HEK293 (cell line): ENCODE data around the gene AFF1.
A peak's percentile ranks its signal among the peaks of the same experiment; 100 is the strongest.

Experiments used
- BCL6B ChIP-seq: fragments of 450-650 bp; formaldehyde crosslinking; IDR thresholded peaks from 2 replicates; pipeline ENCODE4 v1.5.1; 2017; ENCODE audit warnings: missing biosample characterization, missing genetic modification characterization
- OSR2 ChIP-seq: fragments of 450-650 bp; formaldehyde crosslinking; IDR thresholded peaks from 2 replicates; pipeline ENCODE4 v1.5.1; 2016; ENCODE audit warnings: missing biosample characterization, missing genetic modification characterization
- PRDM10 ChIP-seq: fragments of 450-650 bp; formaldehyde crosslinking; IDR thresholded peaks from 2 replicates; pipeline ENCODE4 v1.5.1; 2016; ENCODE audit warnings: missing biosample characterization, missing genetic modification characterization
- SP3 ChIP-seq: fragments of 450-650 bp; formaldehyde crosslinking; IDR thresholded peaks from 2 replicates; pipeline ENCODE4 v1.5.1; 2016; ENCODE audit warnings: missing biosample characterization, missing genetic modification characterization
- SP7 ChIP-seq: fragments of 450-650 bp; formaldehyde crosslinking; IDR thresholded peaks from 2 replicates; pipeline ENCODE4 v1.5.1; 2016; ENCODE audit warnings: missing biosample characterization, missing genetic modification characterization
- ZBTB49 ChIP-seq: fragments of 450-650 bp; formaldehyde crosslinking; IDR thresholded peaks from 2 replicates; pipeline ENCODE4 v1.5.1; 2016; ENCODE audit warnings: missing biosample characterization, missing genetic modification characterization, low read depth
- ZFHX2 ChIP-seq: fragments of 450-650 bp; formaldehyde crosslinking; conservative IDR thresholded peaks from 2 replicates; pipeline ENCODE4 v1.5.1; 2016; ENCODE audit warnings: missing biosample characterization, missing genetic modification characterization
- ZFP69B ChIP-seq: fragments of 450-650 bp; formaldehyde crosslinking; IDR thresholded peaks from 2 replicates; pipeline ENCODE4 v1.5.1; 2016; ENCODE audit warnings: missing biosample characterization, missing genetic modification characterization
- ZNF10 ChIP-seq: fragments of 450-650 bp; formaldehyde crosslinking; IDR thresholded peaks from 2 replicates; pipeline ENCODE4 v1.5.1; 2017; ENCODE audit warnings: missing biosample characterization, missing genetic modification characterization
- ZNF138 ChIP-seq: fragments of 450-650 bp; formaldehyde crosslinking; IDR thresholded peaks from 2 replicates; pipeline ENCODE4 v1.5.1; 2016; ENCODE audit warnings: missing biosample characterization, missing genetic modification characterization, borderline replicate concordance
- ZNF18 ChIP-seq: fragments of 450-650 bp; formaldehyde crosslinking; IDR thresholded peaks from 2 replicates; pipeline ENCODE4 v1.5.1; 2016; ENCODE audit warnings: missing biosample characterization, missing genetic modification characterization
- ZNF184 ChIP-seq: fragments of 450-650 bp; IDR thresholded peaks from 2 replicates; pipeline ENCODE4 v1.5.1; 2018; ENCODE audit warnings: missing biosample characterization, mild to moderate bottlenecking, missing genetic modification characterization
- ZNF23 ChIP-seq: fragments of 450-650 bp; formaldehyde crosslinking; IDR thresholded peaks from 2 replicates; pipeline ENCODE4 v1.5.1; 2016; ENCODE audit warnings: missing biosample characterization, missing genetic modification characterization, borderline replicate concordance
- ZNF362 ChIP-seq: fragments of 450-650 bp; formaldehyde crosslinking; IDR thresholded peaks from 2 replicates; pipeline ENCODE4 v1.5.1; 2016; ENCODE audit warnings: missing biosample characterization, missing genetic modification characterization
- ZNF37A ChIP-seq: fragments of 450-650 bp; IDR thresholded peaks from 2 replicates; pipeline ENCODE4 v1.5.1; 2018; ENCODE audit warnings: missing biosample characterization, missing genetic modification characterization
- ZNF48 ChIP-seq: fragments of 450-650 bp; formaldehyde crosslinking; IDR thresholded peaks from 2 replicates; pipeline ENCODE4 v1.5.1; 2016; ENCODE audit warnings: missing biosample characterization, missing genetic modification characterization
- ZNF768 ChIP-seq: fragments of 450-650 bp; formaldehyde crosslinking; IDR thresholded peaks from 2 replicates; pipeline ENCODE4 v1.5.1; 2018; ENCODE audit warnings: missing biosample characterization, mild to moderate bottlenecking, missing genetic modification characterization
- ZNF776 ChIP-seq: fragments of 450-650 bp; formaldehyde crosslinking; IDR thresholded peaks from 2 replicates; pipeline ENCODE4 v1.5.0; 2017; ENCODE audit warnings: missing biosample characterization, missing genetic modification characterization, borderline replicate concordance
- ZNF785 ChIP-seq: fragments of 450-650 bp; formaldehyde crosslinking; IDR thresholded peaks from 2 replicates; pipeline ENCODE4 v1.5.1; 2016; ENCODE audit warnings: missing biosample characterization, missing genetic modification characterization
- ZNF792 ChIP-seq: fragments of 450-650 bp; formaldehyde crosslinking; IDR thresholded peaks from 2 replicates; pipeline ENCODE4 v1.5.1; 2016; ENCODE audit warnings: missing biosample characterization, missing genetic modification characterization
- ZSCAN4 ChIP-seq: fragments of 450-650 bp; formaldehyde crosslinking; IDR thresholded peaks from 2 replicates; pipeline ENCODE4 v1.5.1; 2017; ENCODE audit warnings: missing biosample characterization, missing genetic modification characterization

Gene AFF1

GRCh38 chr4:87073199-87074120, 138.6 kb downstream of the AFF1 start (continued):
- TF ChIP-seq ZNF10 (tag by site-specific recombination): no peak
- TF ChIP-seq ZNF48 (tag by site-specific recombination): no peak
- TF ChIP-seq ZNF362 (tag by site-specific recombination): 0 out of 2 replicates have a peak, but pooled peaks have one; percentile 13
- TF ChIP-seq ZNF18 (tag by site-specific recombination): peak; percentile 72
- TF ChIP-seq ZNF776 (tag by site-specific recombination): no peak
- TF ChIP-seq ZNF768: no peak
- peak; percentile 92 for TF ChIP-seq SP7 (tag by site-specific recombination)
- peak; percentile 36; the same call in 1 of the 2 replicates for TF ChIP-seq OSR2 (tag by site-specific recombination)
- TF ChIP-seq BCL6B (tag by site-specific recombination): 0 out of 2 replicates have a peak, but pooled peaks have one; percentile 11
- no peak for TF ChIP-seq ZNF785
- no peak for TF ChIP-seq ZNF184
- TF ChIP-seq PRDM10 (tag by site-specific recombination): no peak
- no peak for TF ChIP-seq ZNF23 (tag by site-specific recombination)
- TF ChIP-seq ZNF792: no peak
- 0 out of 2 replicates have a peak, but pooled peaks have one; percentile 8 for TF ChIP-seq ZFHX2 (tag by site-specific recombination)
- TF ChIP-seq ZNF37A (tag by site-specific recombination): no peak
- no peak for TF ChIP-seq ZBTB49 (tag by site-specific recombination)
- TF ChIP-seq SP3: no peak
- no peak for TF ChIP-seq ZFP69B (tag by site-specific recombination)
- TF ChIP-seq ZNF138 (tag by site-specific recombination): no peak
- TF ChIP-seq ZSCAN4: peak; percentile 88
